Mammary epithelial cell (primary cell): ENCODE data around the gene MKS1.

Experiments
- EZH2 ChIP-seq: IDR thresholded peaks from 2 replicates; pipeline ENCODE4 v1.6.1; 2012; ENCODE audit warnings: low read length, inconsistent platforms, borderline replicate concordance
- TF ChIP-seq, protein P1 (sequence below), 2 donors: IDR thresholded peaks in 1 of 2; conservative IDR thresholded peaks in 1 of 2; 2 replicates each; pipeline ENCODE4 v1.5.1; 2011 to 2012; ENCODE audit warnings: inconsistent platforms in 2 of 2, low read length in 2 of 2, mild to moderate bottlenecking in 2 of 2, control low read depth in 1 of 2, low read depth in 1 of 2; ENCODE audit not compliant: insufficient read depth in 1 of 2; ENCODE audit errors: extremely low read depth in 1 of 2

- TF ChIP-seq, protein P1, sequence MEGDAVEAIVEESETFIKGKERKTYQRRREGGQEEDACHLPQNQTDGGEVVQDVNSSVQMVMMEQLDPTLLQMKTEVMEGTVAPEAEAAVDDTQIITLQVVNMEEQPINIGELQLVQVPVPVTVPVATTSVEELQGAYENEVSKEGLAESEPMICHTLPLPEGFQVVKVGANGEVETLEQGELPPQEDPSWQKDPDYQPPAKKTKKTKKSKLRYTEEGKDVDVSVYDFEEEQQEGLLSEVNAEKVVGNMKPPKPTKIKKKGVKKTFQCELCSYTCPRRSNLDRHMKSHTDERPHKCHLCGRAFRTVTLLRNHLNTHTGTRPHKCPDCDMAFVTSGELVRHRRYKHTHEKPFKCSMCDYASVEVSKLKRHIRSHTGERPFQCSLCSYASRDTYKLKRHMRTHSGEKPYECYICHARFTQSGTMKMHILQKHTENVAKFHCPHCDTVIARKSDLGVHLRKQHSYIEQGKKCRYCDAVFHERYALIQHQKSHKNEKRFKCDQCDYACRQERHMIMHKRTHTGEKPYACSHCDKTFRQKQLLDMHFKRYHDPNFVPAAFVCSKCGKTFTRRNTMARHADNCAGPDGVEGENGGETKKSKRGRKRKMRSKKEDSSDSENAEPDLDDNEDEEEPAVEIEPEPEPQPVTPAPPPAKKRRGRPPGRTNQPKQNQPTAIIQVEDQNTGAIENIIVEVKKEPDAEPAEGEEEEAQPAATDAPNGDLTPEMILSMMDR (conservative IDR thresholded peaks at IDR 0.05 in 1 of 2, IDR thresholded peaks at IDR 0.05 in 1 of 2; ENCODE audit: extremely low read depth in 1 of 2, insufficient read depth in 1 of 2, low read depth in 1 of 2, low read length in 2 of 2) = peak; percentile 78 to 89
- TF ChIP-seq EZH2 = no peak
Observed at GRCh38 chr17:58249270-58250133, 30.4 kb upstream of the MKS1 start.
